GM10248 (cell line): ENCODE results near the gene GRIA3.

Source experiments
- CTCF ChIA-PET: fragments of 300-600 bp; sonication (Branson Sonifier 250); formaldehyde crosslinking; extraction: SDS; loops from one replicate; lab custom pipeline; 2021; ENCODE audit warnings: antibody characterized with exemption; lab: Yijun Ruan, JAX
- POLR2A ChIA-PET: fragments of 350-650 bp; sonication (Branson Sonifier 250); formaldehyde crosslinking; extraction: SDS; loops from one replicate; lab custom pipeline; 2020; ENCODE audit warnings: antibody characterized with exemption; lab: Yijun Ruan, JAX
- DNase-seq: peaks from one replicate; pipeline ENCODE4 v3.0.0; 2012; ENCODE audit errors: extremely low spot score
- TF ChIP-seq, protein P1 (sequence below): IDR thresholded peaks from 2 replicates; pipeline ENCODE4 v1.5.1; 2012; ENCODE audit warnings: mild to moderate bottlenecking, low read depth; ENCODE audit errors: extremely low read depth, missing control alignments, control extremely low read depth

Gene GRIA3

DNA sequence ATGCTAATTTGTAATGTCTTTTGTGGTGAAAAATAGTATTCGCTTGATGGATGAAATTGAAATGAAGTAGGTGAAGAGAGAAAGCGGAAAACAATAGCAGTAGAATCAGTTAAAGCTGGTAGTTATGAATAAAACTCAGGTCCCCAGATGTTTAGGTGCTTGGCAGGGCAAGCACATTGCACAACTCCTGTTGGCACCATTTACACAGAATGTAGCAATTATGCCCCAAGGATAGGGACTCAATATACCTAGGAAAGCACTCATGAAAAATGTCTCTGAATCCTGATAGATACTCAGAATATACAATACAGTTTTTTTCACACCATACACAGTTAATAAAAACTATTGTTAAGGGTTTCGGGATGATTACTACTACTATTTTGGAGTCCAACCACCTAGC, 26.5 kb upstream of the GRIA3 start:
- ChIA-PET CTCF (no interaction called here), POLR2A (no interaction called here)
- DNase-seq, result no peak
- TF ChIP-seq, protein P1, sequence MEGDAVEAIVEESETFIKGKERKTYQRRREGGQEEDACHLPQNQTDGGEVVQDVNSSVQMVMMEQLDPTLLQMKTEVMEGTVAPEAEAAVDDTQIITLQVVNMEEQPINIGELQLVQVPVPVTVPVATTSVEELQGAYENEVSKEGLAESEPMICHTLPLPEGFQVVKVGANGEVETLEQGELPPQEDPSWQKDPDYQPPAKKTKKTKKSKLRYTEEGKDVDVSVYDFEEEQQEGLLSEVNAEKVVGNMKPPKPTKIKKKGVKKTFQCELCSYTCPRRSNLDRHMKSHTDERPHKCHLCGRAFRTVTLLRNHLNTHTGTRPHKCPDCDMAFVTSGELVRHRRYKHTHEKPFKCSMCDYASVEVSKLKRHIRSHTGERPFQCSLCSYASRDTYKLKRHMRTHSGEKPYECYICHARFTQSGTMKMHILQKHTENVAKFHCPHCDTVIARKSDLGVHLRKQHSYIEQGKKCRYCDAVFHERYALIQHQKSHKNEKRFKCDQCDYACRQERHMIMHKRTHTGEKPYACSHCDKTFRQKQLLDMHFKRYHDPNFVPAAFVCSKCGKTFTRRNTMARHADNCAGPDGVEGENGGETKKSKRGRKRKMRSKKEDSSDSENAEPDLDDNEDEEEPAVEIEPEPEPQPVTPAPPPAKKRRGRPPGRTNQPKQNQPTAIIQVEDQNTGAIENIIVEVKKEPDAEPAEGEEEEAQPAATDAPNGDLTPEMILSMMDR, result no peak

DNA sequence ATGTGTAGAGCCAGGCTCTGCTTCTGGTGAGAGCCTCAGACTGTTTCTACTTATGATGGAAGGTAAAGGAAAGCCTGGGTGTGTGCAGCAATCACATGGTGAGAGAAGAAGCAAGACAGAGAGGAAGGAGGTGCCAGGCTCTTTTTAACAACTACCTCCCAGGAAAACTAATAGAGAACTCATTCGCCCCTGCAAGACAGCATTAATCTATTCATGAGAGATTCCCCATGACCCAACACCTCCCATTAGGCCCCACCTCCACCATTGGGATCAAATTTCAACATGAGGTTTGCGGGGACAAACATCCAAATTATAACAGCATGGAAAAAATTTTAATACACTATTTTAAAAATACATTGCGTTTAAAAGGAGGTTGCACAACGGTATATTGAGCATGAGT, 24.7 kb upstream of the GRIA3 start:
- TF ChIP-seq, protein P1, result no peak
- ChIA-PET POLR2A (no interaction called here), CTCF (no interaction called here)
- DNase-seq, result no peak

DNA sequence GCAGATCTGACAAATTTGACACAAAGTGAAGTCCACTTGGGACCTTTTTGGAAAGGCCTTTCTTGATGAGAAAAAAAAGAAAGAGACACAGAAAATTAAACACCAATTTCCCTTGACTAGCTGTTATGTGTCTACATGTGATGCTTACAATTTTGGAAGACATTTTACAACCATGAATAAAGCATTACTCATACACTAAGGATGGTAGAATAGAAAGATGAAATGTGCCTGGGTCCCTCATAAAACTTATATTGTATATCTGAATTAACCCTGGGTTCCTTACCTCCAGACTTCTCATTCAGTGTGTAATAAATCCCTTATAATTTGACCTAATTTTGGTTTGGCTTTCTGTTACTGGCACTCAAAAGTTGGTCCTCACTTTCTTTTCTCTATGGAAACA, 16.5 kb upstream of the GRIA3 start:
- CTCF ChIA-PET, result no interaction called here
- DNase-seq, result no peak
- TF ChIP-seq, protein P1, result no peak
- POLR2A ChIA-PET, result no interaction called here

DNA sequence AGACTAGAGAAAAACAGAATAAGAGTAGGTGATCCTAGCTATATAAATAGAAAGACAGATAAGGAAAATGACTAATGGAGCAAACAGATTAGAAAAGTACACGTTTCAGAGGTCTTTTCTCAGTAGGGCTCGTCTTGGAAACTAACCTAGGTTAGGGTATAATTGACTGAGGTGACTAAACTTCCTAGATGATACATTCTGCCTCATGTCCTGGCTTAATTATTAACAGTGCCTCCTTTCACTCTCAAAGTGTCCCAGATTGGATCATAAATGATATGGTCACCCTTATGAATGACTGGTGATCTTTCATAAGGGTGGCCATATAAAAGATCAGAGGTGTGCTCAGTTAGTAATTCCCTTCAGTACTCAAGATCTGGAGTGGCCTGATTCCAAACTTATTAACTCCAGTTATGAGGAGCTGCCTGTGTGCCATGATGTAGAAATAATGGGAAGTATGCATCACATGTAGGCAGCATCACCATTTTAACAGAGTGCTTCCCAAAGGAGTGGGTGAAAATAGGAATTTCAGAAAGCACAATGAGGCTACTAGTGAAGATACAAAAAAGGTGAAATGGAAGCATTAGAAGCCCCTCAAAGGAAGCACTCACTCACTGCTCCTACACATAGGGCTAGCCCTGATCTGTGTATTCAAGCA, 14.7 kb upstream of the GRIA3 start:
- CTCF ChIA-PET, result interaction anchor here (0.8 kb wide), 1 partner anchor 11 kb away, joined by 3 read pairs; no protein-coding TSS in a partner anchor
- DNase-seq, result no peak
- TF ChIP-seq, protein P1, result no peak
- POLR2A ChIA-PET, result no interaction called here

DNA sequence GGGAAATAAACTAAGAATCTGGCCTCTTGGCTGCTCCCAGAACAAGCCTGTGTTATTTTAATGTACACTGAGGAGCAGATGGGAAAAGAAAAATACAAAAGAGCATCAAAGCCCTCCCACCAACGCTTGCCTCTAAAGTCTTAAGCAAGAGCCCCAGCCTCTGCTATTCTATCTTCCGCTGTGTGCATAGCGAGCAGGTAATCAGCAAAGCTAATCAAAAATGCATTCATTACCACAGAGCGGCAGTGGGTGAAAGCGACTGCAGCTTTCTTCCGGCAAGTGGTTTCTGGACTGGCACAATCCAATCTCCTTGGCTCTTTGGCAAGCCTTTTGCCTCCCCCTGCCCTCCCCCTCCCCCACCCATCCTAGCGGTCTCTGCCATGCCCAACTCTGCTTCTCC, 13.5 kb upstream of the GRIA3 start:
- ChIA-PET POLR2A (no interaction called here), CTCF (interaction anchor here (1.8 kb wide), 1 partner anchor 253 kb away, joined by 6 read pairs; no protein-coding TSS in a partner anchor)
- TF ChIP-seq, protein P1, result no peak
- DNase-seq, result no peak

DNA sequence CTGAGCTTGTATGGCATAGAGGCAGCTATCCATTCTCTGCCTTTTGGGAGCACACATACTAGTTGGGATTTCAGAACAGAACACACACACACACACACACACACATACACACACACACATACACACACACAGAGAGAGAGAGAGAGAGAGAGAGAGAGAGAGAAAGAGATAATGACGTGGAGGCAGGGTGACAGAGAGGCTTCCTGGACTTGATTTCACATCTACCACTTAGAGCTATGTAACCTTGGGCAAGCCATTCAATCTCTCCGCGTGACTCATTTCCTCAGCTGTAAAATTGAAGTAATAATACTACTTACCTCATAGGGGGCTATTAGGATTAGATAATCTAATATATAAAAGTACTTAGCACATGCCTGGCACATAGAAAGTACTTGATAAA, 12.3 kb upstream of the GRIA3 start:
- POLR2A ChIA-PET, result no interaction called here
- CTCF ChIA-PET, result interaction anchor here (0.8 to 0.9 kb wide), 2 partner anchors 9 to 251 kb away, joined by 3 to 4 read pairs; no protein-coding TSS in a partner anchor
- TF ChIP-seq, protein P1, result no peak
- no peak for DNase-seq
